MM.1S (cell line): ENCODE data around the gene RBFOX1.

Experiments
- DNase-seq: peaks from one replicate; pipeline ENCODE4 v3.0.0-alpha.2; 2015
- H2AFZ ChIP-seq: fragments of 300-600 bp; sonication (generic); 2 replicates; pipeline ENCODE4 v1.6.0; 2016; ENCODE audit warnings: antibody characterized with exemption, low read length
- H3F3A ChIP-seq: fragments of 300-600 bp; sonication (generic); 2 replicates; pipeline ENCODE4 v1.6.1; 2016; ENCODE audit warnings: mild to moderate bottlenecking, antibody characterized with exemption, low read length, moderate library complexity, mixed read lengths; ENCODE audit not compliant: insufficient read depth
- H3K27ac ChIP-seq: fragments of 300-600 bp; sonication (generic); 2 replicates; pipeline ENCODE4 v1.5.1; 2016; ENCODE audit warnings: mild to moderate bottlenecking, low read length
- H3K27me3 ChIP-seq: fragments of 300-600 bp; sonication (generic); replicated peaks from 2 replicates; pipeline ENCODE4 v1.6.0; 2016; ENCODE audit warnings: low read length; ENCODE audit not compliant: insufficient read depth
- H3K36me3 ChIP-seq: fragments of 300-600 bp; sonication (generic); replicated peaks from 2 replicates; pipeline ENCODE4 v1.6.1; 2016; ENCODE audit warnings: mild to moderate bottlenecking, low read length, mixed read lengths; ENCODE audit not compliant: insufficient read depth
- H3K4me1 ChIP-seq: fragments of 300-600 bp; sonication (generic); 2 replicates; pipeline ENCODE4 v1.6.1; 2016; ENCODE audit warnings: low read length, mixed read lengths
- H3K4me2 ChIP-seq: fragments of 300-600 bp; sonication (generic); 2 replicates; pipeline ENCODE4 v1.6.0; 2016; ENCODE audit warnings: low read depth, low read length
- H3K4me3 ChIP-seq: fragments of 300-600 bp; sonication (generic); 2 replicates; pipeline ENCODE4 v1.5.1; 2016; ENCODE audit warnings: low read length, mixed read lengths
- H3K79me2 ChIP-seq: fragments of 300-600 bp; sonication (generic); 2 replicates; pipeline ENCODE4 v1.6.1; 2016; ENCODE audit warnings: mixed run types, low read length, mixed read lengths
- H3K9ac ChIP-seq: fragments of 300-600 bp; sonication (generic); 2 replicates; pipeline ENCODE4 v1.6.1; 2016; ENCODE audit warnings: low read length, mixed read lengths
- H3K9me2 ChIP-seq: fragments of 300-600 bp; sonication (generic); replicated peaks from 2 replicates; pipeline ENCODE4 v1.6.1; 2016; ENCODE audit warnings: mild to moderate bottlenecking, low read length, mixed read lengths; ENCODE audit not compliant: insufficient read depth
- H3K9me3 ChIP-seq: fragments of 300-600 bp; sonication (generic); replicated peaks from 2 replicates; pipeline ENCODE4 v1.6.1; 2016; ENCODE audit warnings: mild to moderate bottlenecking, low read length, mixed read lengths; ENCODE audit not compliant: insufficient read depth
- H4K20me1 ChIP-seq: fragments of 300-600 bp; sonication (generic); 2 replicates; pipeline ENCODE4 v1.6.1; 2016; ENCODE audit warnings: mild to moderate bottlenecking, low read length, moderate library complexity, mixed read lengths; ENCODE audit not compliant: insufficient read depth
- CTCF ChIP-seq: fragments of 300-600 bp; sonication (generic); IDR thresholded peaks from 2 replicates; pipeline ENCODE4 v1.5.1; 2016; ENCODE audit warnings: antibody characterized with exemption, low read length, mixed read lengths
- EZH2 ChIP-seq: fragments of 300-600 bp; sonication (generic); optimal IDR thresholded peaks from 2 replicates; pipeline ENCODE3; 2017; ENCODE audit warnings: low read depth, mild to moderate bottlenecking, antibody characterized with exemption, low read length, mixed read lengths
- EZH2phosphoT487 ChIP-seq: fragments of 300-600 bp; sonication (generic); IDR thresholded peaks from 2 replicates; pipeline ENCODE4 v1.6.1; 2018; ENCODE audit warnings: antibody characterized with exemption, low read length

The RBFOX1 gene

GRCh38 chr16:7602291-7602950, 269.8 kb downstream of the RBFOX1 start:
- Histone ChIP-seq H3K9me2 (no peaks in the 10 kb centered on the region), H3K4me2 (no peak overlapping the region), H3K27me3 (no peaks in the 10 kb centered on the region), H2AFZ (no peak overlapping the region), H3K27ac (no peak overlapping the region), H3K36me3 (no peaks in the 10 kb centered on the region), H3K9me3 (no peaks in the 10 kb centered on the region), H4K20me1 (no peaks in the 10 kb centered on the region), H3K4me3 (no peak overlapping the region), H3F3A (no peaks in the 10 kb centered on the region), H3K79me2 (no peaks in the 10 kb centered on the region), H3K9ac (no peak overlapping the region), H3K4me1 (no peaks in the 10 kb centered on the region)
- DNase-seq = no peak
- TF ChIP-seq EZH2phosphoT487 = no peak
- no peak for TF ChIP-seq EZH2
- TF ChIP-seq CTCF = no peak

GRCh38 chr16:7605812-7606211, 273.2 kb downstream of the RBFOX1 start:
- no peaks in the 10 kb centered on the region for H3K4me1 ChIP-seq
- H3K79me2 ChIP-seq = no peaks in the 10 kb centered on the region
- no peak overlapping the region for H3K4me3 ChIP-seq
- TF ChIP-seq CTCF (no peak), EZH2 (no peak), EZH2phosphoT487 (no peak)
- H4K20me1 ChIP-seq = no peaks in the 10 kb centered on the region
- no peak for DNase-seq
- no peaks in the 10 kb centered on the region for H3K27me3 ChIP-seq
- no peaks in the 10 kb centered on the region for H3F3A ChIP-seq
- no peak overlapping the region for H3K9ac ChIP-seq
- H3K4me2 ChIP-seq = no peak overlapping the region
- no peak overlapping the region for H2AFZ ChIP-seq
- H3K9me2 ChIP-seq = no peaks in the 10 kb centered on the region
- H3K9me3 ChIP-seq = no peaks in the 10 kb centered on the region
- H3K27ac ChIP-seq = no peak overlapping the region
- no peaks in the 10 kb centered on the region for H3K36me3 ChIP-seq

GRCh38 chr16:7612671-7613070, 280.0 kb downstream of the RBFOX1 start:
- no peaks in the 10 kb centered on the region for H3K4me1 ChIP-seq
- H4K20me1 ChIP-seq = no peaks in the 10 kb centered on the region
- DNase-seq = no peak
- H3K4me2 ChIP-seq = no peak overlapping the region
- no peak overlapping the region for H2AFZ ChIP-seq
- no peaks in the 10 kb centered on the region for H3K9me2 ChIP-seq
- TF ChIP-seq EZH2phosphoT487 = no peak
- TF ChIP-seq EZH2 = no peak
- no peak for TF ChIP-seq CTCF
- no peak overlapping the region for H3K27ac ChIP-seq
- H3F3A ChIP-seq = no peaks in the 10 kb centered on the region
- no peak overlapping the region for H3K9ac ChIP-seq
- H3K4me3 ChIP-seq = no peak overlapping the region
- H3K9me3 ChIP-seq = no peaks in the 10 kb centered on the region
- no peaks in the 10 kb centered on the region for H3K36me3 ChIP-seq
- no peaks in the 10 kb centered on the region for H3K27me3 ChIP-seq
- H3K79me2 ChIP-seq = no peaks in the 10 kb centered on the region
